ENCODE measurements around the gene ITIH5. TPM values are rescaled to one million over a fixed set of nuclear protein-coding genes. Genes with fewer than 3 reads are reported as not detected.

ITIH5 gene
- total and polyA plus RNA-seq, 2 of the 13 experiments (the other 11 are each of a cell fraction or from before 2014, with no cell fraction given): 4.7 to 8.9 TPM

DNA sequence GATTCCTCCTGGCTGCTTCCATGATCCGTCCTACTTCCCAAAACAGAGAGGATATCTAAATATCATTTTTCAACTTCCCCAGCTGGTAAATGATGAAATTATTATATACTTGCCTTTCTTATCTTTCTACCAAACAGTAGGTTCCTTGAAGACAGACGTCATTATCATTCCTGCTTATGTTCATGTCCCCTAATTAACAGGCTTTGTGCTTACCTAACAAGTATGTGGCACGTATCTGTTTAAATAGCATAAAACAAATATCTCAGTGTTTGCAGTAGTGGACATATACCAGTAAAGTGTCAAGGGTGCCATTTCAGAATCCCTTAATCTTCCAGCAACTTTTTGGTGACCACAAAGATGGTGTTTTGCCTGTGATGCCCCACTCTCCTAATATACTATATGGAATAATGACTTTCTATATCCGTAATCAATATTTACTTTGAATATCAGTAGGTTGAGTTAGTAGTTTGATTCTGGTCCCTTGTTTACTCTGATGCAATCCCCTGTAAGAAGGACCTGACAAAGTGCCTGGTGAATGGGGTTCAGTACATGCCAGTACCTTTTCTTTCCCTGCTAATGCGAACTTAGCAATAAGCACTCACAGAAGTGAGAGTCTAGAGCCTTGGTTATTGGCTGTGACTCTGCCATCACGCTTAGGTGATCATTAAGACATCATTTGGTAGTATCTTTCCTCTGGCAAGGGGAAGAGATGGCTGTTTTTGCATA, 124.4 kb downstream of the ITIH5 start (continued):
- TF ChIP-seq, protein P1, sequence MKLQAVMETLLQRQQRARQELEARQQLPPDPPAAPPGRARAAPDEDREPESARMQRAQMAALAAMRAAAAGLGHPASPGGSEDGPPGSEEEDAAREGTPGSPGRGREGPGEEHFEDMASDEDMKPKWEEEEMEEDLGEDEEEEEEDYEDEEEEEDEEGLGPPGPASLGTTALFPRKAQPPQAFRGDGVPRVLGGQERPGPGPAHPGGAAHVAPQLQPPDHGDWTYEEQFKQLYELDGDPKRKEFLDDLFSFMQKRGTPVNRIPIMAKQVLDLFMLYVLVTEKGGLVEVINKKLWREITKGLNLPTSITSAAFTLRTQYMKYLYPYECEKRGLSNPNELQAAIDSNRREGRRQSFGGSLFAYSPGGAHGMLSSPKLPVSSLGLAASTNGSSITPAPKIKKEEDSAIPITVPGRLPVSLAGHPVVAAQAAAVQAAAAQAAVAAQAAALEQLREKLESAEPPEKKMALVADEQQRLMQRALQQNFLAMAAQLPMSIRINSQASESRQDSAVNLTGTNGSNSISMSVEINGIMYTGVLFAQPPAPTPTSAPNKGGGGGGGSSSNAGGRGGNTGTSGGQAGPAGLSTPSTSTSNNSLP (IDR thresholded peaks at IDR 0.05; ENCODE audit: low read depth, low read length): no peak
- TF ChIP-seq ZNF782 (CRISPR knock-in tag; IDR thresholded peaks at IDR 0.05; ENCODE audit: borderline replicate concordance) (no peak), ZNF616 (CRISPR knock-in tag; IDR thresholded peaks at IDR 0.05; ENCODE audit: low read depth) (no peak), TBX3 (IDR thresholded peaks at IDR 0.05; ENCODE audit: borderline replicate concordance) (peak; percentile 79; the same call in 1 of the 2 replicates), SOX13 (IDR thresholded peaks at IDR 0.05) (no peak), SOX13 (CRISPR knock-in tag; conservative IDR thresholded peaks at IDR 0.05 in 1 of 2, IDR thresholded peaks at IDR 0.05 in 1 of 2) (peak in 1 of 2 experiments; percentile 8; a peak in 1 of 4 replicates), ATF4 (CRISPR knock-in tag; IDR thresholded peaks at IDR 0.05) (peak in 1 of 2 experiments; percentile 97; a peak in 2 of 4 replicates), FOXA1 (IDR thresholded peaks at IDR 0.05) (no peak), FOXA1 (CRISPR knock-in tag; IDR thresholded peaks at IDR 0.05) (peak; percentile 72), CEBPG (CRISPR knock-in tag; IDR thresholded peaks at IDR 0.05) (peak; percentile 79), TARDBP (CRISPR knock-in tag; IDR thresholded peaks at IDR 0.05) (peak; percentile 15; the same call in 1 of the 2 replicates), ZNF800 (CRISPR knock-in tag; IDR thresholded peaks at IDR 0.05) (no peak), ZSCAN21 (CRISPR knock-in tag; IDR thresholded peaks at IDR 0.05; ENCODE audit: borderline replicate concordance) (peak; percentile 99), CHD4 (IDR thresholded peaks at IDR 0.05; ENCODE audit: borderline replicate concordance, low read length) (0 out of 2 replicates have a peak, but pooled peaks have one; percentile 39), HNF4A (CRISPR knock-in tag; IDR thresholded peaks at IDR 0.05) (no peak), CBFB (CRISPR knock-in tag; IDR thresholded peaks at IDR 0.05) (no peak), THAP11 (CRISPR knock-in tag; IDR thresholded peaks at IDR 0.05) (peak; percentile 13; the same call in 1 of the 2 replicates), KLF16 (CRISPR knock-in tag; IDR thresholded peaks at IDR 0.05) (0 out of 4 replicates have a peak, but pooled peaks of 1 of the 2 experiments have one; percentile 7)
- TF ChIP-seq, protein P2, sequence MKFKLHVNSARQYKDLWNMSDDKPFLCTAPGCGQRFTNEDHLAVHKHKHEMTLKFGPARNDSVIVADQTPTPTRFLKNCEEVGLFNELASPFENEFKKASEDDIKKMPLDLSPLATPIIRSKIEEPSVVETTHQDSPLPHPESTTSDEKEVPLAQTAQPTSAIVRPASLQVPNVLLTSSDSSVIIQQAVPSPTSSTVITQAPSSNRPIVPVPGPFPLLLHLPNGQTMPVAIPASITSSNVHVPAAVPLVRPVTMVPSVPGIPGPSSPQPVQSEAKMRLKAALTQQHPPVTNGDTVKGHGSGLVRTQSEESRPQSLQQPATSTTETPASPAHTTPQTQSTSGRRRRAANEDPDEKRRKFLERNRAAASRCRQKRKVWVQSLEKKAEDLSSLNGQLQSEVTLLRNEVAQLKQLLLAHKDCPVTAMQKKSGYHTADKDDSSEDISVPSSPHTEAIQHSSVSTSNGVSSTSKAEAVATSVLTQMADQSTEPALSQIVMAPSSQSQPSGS (CRISPR knock-in tag; IDR thresholded peaks at IDR 0.05): no peak
- TF ChIP-seq, protein P3, sequence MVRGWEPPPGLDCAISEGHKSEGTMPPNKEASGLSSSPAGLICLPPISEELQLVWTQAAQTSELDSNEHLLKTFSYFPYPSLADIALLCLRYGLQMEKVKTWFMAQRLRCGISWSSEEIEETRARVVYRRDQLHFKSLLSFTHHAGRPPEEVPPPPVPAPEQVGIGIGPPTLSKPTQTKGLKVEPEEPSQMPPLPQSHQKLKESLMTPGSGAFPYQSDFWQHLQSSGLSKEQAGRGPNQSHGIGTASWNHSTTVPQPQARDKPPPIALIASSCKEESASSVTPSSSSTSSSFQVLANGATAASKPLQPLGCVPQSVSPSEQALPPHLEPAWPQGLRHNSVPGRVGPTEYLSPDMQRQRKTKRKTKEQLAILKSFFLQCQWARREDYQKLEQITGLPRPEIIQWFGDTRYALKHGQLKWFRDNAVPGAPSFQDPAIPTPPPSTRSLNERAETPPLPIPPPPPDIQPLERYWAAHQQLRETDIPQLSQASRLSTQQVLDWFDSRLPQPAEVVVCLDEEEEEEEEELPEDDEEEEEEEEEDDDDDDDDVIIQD (CRISPR knock-in tag; IDR thresholded peaks at IDR 0.05; ENCODE audit: low read depth): no peak
